ENCODE results near the gene ZNF641.
A peak's percentile ranks its signal among the peaks of the same experiment; 100 is the strongest.
"Not testable (repeated sequence)": the region's sequence is repeated elsewhere in the genome, so short reads cannot be mapped to it uniquely, and the experiment has no call there.

The ZNF641 gene

DNA sequence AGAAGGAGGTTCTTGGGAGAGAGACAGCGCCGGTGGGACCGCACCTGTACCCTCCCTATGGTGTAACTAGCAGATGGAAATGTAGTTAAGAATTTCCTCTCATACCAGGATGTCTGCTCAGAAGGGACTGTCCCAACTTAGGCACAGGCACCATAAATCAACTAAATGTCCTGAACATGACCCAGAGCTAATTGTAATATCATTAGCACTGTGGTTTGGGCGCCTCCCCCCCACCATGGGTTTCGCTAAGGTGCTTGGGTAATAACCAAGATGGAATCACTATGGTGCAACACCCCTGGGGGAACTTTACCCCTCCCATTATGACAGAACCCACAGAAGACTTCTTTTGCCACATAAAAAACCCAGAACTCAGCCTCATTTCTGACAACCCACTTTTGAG, 15.9 kb downstream of the ZNF641 start:
- no peak overlapping the region for H3K9ac ChIP-seq (ENCODE audit: low read depth, low read length)
- H3K4me1 ChIP-seq (ENCODE audit: insufficient read depth, low read length) = no peaks in the 10 kb centered on the region
- no peak overlapping the region for H3K4me3 ChIP-seq (ENCODE audit: low read length)
- H3K27me3 ChIP-seq (ENCODE audit: insufficient read depth, low read length) = no peaks in the 10 kb centered on the region
- H3K9me3 ChIP-seq (ENCODE audit: insufficient read depth, low read depth, low read length) = 0 out of 2 replicates have a peak, but pooled peaks cover 5% of the 10 kb centered on the region
- H3K36me3 ChIP-seq (ENCODE audit: insufficient read depth, low read length) = no peaks in the 10 kb centered on the region
- 86% methylated on average over 5 of the region's 5 CpGs for WGBS
- no peak overlapping the region for H3K27ac ChIP-seq (ENCODE audit: low read depth, low read length)

DNA sequence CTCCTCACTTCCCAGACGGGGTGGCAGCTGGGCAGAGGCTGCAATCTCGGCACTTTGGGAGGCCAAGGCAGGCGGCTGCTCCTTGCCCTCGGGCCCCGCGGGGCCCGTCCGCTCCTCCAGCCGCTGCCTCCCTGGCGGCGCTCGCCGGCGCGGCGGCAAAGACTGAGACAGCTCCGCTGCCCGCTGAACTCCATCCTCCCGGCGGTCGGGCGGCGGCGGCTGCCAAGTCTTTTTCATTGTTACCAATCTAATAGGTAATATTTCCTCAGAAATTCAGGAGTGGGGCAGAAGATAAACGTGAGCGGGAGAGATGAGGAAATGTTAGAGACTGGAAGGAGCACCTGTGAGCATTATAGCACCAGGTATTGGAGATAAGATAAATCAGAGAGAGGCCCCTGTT, 17.0 kb downstream of the ZNF641 start:
- H3K9ac ChIP-seq (ENCODE audit: low read depth, low read length); H3K27me3 ChIP-seq (ENCODE audit: insufficient read depth, low read length); H3K36me3 ChIP-seq (ENCODE audit: insufficient read depth, low read length); H3K4me1 ChIP-seq (ENCODE audit: insufficient read depth, low read length); H3K4me3 ChIP-seq (ENCODE audit: low read length); H3K9me3 ChIP-seq (ENCODE audit: insufficient read depth, low read depth, low read length); H3K27ac ChIP-seq (ENCODE audit: low read depth, low read length): not testable (repeated sequence)
- WGBS = 90% methylated on average over 16 of the region's 26 CpGs

DNA sequence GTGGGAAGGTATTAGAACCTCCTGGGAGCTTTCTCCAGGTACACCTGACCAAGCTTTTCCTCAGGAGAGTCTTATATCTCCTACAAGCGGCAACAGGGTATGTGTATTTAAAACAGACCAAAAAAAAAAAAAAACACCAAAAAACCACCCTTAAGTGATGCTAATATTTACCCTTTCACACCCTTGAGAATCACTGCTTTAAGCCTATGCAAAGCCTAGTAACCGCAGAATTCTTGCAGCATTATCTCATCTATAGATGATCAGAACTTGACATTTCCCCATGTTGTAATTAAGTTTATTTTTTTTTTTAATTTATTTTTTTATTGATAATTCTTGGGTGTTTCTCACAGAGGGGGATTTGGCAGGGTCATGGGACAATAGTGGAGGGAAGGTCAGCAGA, 19.3 kb downstream of the ZNF641 start:
- 67% methylated on average over 2 of the region's 2 CpGs for WGBS

DNA sequence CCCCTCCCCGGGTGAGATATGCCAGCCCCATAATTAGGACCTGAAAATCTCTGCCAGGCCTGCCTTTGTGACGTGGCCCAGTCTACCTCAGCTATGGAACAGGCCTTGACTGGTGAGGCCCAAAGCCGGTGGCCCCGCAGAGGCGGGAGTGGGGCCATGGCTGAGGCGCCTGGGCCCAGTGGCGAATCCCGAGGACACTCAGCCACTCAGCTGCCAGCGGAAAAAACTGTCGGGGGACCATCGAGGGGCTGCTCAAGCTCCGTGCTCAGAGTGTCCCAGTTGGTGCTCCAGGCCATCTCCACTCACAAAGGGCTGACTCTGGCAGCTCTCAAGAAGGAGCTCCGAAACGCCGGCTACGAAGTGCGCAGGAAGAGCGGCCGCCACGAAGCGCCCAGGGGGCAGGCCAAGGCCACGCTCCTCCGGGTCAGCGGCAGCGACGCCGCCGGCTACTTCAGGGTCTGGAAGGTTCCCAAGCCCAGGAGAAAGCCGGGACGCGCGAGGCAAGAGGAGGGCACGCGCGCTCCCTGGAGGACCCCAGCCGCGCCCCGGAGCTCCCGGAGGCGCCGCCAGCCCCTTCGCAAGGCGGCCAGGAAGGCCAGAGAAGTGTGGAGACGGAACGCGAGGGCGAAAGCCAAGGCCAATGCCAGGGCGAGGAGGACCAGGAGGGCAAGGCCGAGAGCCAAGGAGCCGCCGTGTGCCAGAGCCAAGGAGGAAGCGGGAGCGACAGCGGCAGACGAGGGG, 21.4 kb downstream of the ZNF641 start:
- Histone ChIP-seq H3K27me3 (ENCODE audit: insufficient read depth, low read length) (no peaks in the 10 kb centered on the region), H3K9ac (ENCODE audit: low read depth, low read length) (no peak overlapping the region), H3K4me3 (ENCODE audit: low read length) (no peak overlapping the region), H3K27ac (ENCODE audit: low read depth, low read length) (no peak overlapping the region), H3K4me1 (ENCODE audit: insufficient read depth, low read length) (no peaks in the 10 kb centered on the region), H3K36me3 (ENCODE audit: insufficient read depth, low read length) (no peaks in the 10 kb centered on the region), H3K9me3 (ENCODE audit: insufficient read depth, low read depth, low read length) (peaks cover 16% of the 10 kb centered on the region; the same call in 1 of the 2 replicates)
- WGBS = 95% methylated on average over 55 of the region's 55 CpGs

More for the DNA sequence above, 19.3 kb downstream of the ZNF641 start:
- Histone ChIP-seq H3K9ac (ENCODE audit: low read depth, low read length) (no peak overlapping the region), H3K27me3 (ENCODE audit: insufficient read depth, low read length) (no peaks in the 10 kb centered on the region), H3K27ac (ENCODE audit: low read depth, low read length) (no peak overlapping the region), H3K36me3 (ENCODE audit: insufficient read depth, low read length) (no peaks in the 10 kb centered on the region), H3K4me3 (ENCODE audit: low read length) (no peak overlapping the region), H3K9me3 (ENCODE audit: insufficient read depth, low read depth, low read length) (peaks cover 14% of the 10 kb centered on the region; the same call in 1 of the 2 replicates), H3K4me1 (ENCODE audit: insufficient read depth, low read length) (no peaks in the 10 kb centered on the region)

DNA sequence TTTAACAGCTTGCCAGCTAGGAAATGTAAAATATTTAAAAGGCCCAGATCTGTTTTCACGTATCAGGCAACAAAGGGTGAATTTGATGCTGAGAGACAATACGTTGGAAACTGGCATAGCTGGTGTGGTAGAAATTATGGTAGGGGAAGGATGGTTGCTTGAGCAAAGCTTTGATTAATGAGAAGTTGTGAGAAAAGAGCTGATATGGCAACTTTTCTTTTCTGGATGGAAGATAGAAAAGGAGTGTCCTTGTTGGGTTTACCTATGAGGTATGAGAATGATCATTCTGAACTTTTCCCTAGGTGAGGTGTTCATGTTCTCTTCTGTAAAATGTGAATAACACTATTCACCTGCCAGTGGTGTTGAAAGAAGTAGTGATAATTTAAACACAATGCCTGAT, 34.2 kb downstream of the ZNF641 start:
- WGBS = 83% methylated on average over 2 of the region's 2 CpGs

DNA sequence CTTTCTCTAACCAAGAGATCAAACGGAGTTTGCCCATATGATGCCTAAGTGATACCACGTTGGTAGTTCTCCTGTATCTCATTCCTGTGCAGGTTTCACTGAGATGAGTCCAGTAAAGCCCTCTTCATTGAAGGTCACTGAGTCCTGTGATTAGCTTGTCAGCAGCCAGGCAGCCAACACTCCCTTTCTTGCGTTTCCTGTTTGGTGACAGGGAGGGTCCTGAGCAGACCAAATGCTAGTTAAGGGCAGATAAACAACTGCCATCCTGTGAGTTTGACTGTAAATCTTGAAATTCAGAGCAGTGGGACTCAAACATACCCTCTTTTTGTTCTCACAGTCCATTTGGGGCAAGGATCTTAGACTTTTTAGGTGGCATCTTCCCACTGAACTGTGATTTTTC, 39.4 kb downstream of the ZNF641 start:
- Histone ChIP-seq H3K27ac (ENCODE audit: low read depth, low read length) (no peak overlapping the region), H3K27me3 (ENCODE audit: insufficient read depth, low read length) (peaks cover 7% of the 10 kb centered on the region), H3K36me3 (ENCODE audit: insufficient read depth, low read length) (no peaks in the 10 kb centered on the region), H3K4me1 (ENCODE audit: insufficient read depth, low read length) (no peaks in the 10 kb centered on the region), H3K9me3 (ENCODE audit: insufficient read depth, low read depth, low read length) (0 out of 2 replicates have a peak, but pooled peaks cover 5% of the 10 kb centered on the region), H3K4me3 (ENCODE audit: low read length) (no peak overlapping the region), H3K9ac (ENCODE audit: low read depth, low read length) (no peak overlapping the region)
- WGBS = 65% methylated on average over 3 of the region's 3 CpGs

More for the DNA sequence above, 34.2 kb downstream of the ZNF641 start:
- Histone ChIP-seq H3K27me3 (ENCODE audit: insufficient read depth, low read length) (no peaks in the 10 kb centered on the region), H3K9me3 (ENCODE audit: insufficient read depth, low read depth, low read length) (0 out of 2 replicates have a peak, but pooled peaks cover 7% of the 10 kb centered on the region), H3K4me3 (ENCODE audit: low read length) (no peak overlapping the region), H3K27ac (ENCODE audit: low read depth, low read length) (no peak overlapping the region), H3K4me1 (ENCODE audit: insufficient read depth, low read length) (no peaks in the 10 kb centered on the region), H3K9ac (ENCODE audit: low read depth, low read length) (no peak overlapping the region), H3K36me3 (ENCODE audit: insufficient read depth, low read length) (no peaks in the 10 kb centered on the region)

DNA sequence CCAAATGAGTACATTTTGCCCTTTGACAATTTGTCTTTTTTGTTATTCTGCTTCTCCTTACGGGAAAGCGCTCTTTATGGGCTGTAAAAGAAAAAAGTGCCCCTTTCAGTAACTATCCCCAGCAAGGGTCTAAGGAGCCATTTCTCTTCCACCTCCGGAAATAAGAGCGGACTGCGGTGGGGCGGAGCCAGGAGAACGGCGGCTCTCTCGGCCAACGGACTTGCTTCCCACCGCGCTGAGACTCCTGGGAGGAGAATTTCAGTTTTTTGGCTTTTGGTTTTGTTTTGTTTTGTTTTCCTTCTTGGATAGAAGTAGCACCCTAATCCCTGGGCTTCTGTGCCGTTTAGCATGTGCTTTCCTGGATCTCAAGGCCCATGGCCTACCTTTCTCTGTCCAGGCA, 43.5 kb downstream of the ZNF641 start:
- peaks cover 10% of the 10 kb centered on the region for H3K27me3 ChIP-seq (ENCODE audit: insufficient read depth, low read length)
- no peaks in the 10 kb centered on the region for H3K9me3 ChIP-seq (ENCODE audit: insufficient read depth, low read depth, low read length)
- no peak overlapping the region for H3K9ac ChIP-seq (ENCODE audit: low read depth, low read length)
- H3K4me1 ChIP-seq (ENCODE audit: insufficient read depth, low read length) = no peaks in the 10 kb centered on the region
- WGBS = 96% methylated on average over 13 of the region's 13 CpGs
- no peak overlapping the region for H3K27ac ChIP-seq (ENCODE audit: low read depth, low read length)
- no peaks in the 10 kb centered on the region for H3K36me3 ChIP-seq (ENCODE audit: insufficient read depth, low read length)
- H3K4me3 ChIP-seq (ENCODE audit: low read length) = no peak overlapping the region

DNA sequence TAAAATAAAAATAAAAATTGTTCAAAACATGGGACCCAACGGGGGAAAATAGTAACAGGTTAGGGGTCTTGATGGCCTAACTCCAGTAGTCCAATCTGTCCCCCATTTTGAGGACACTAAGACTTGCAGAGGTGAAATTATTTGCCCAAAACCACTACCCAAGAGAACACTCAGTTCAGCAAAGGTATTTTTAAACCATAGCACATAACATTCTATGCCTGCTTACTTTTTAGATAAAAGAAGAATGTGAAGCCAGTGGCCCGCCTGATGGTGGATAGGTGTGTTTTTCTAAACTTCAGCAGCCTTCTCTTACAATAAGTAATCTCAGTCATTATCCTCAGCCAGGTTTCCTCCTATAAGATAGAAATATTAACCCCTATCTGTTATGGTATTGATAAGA, 45.5 kb downstream of the ZNF641 start:
- Histone ChIP-seq H3K27me3 (ENCODE audit: insufficient read depth, low read length) (peaks cover 6% of the 10 kb centered on the region), H3K36me3 (ENCODE audit: insufficient read depth, low read length) (no peaks in the 10 kb centered on the region), H3K9me3 (ENCODE audit: insufficient read depth, low read depth, low read length) (no peaks in the 10 kb centered on the region), H3K4me3 (ENCODE audit: low read length) (no peak overlapping the region), H3K9ac (ENCODE audit: low read depth, low read length) (no peak overlapping the region), H3K4me1 (ENCODE audit: insufficient read depth, low read length) (no peaks in the 10 kb centered on the region), H3K27ac (ENCODE audit: low read depth, low read length) (no peak overlapping the region)
- WGBS = 56% methylated on average over 1 of the region's 2 CpGs

DNA sequence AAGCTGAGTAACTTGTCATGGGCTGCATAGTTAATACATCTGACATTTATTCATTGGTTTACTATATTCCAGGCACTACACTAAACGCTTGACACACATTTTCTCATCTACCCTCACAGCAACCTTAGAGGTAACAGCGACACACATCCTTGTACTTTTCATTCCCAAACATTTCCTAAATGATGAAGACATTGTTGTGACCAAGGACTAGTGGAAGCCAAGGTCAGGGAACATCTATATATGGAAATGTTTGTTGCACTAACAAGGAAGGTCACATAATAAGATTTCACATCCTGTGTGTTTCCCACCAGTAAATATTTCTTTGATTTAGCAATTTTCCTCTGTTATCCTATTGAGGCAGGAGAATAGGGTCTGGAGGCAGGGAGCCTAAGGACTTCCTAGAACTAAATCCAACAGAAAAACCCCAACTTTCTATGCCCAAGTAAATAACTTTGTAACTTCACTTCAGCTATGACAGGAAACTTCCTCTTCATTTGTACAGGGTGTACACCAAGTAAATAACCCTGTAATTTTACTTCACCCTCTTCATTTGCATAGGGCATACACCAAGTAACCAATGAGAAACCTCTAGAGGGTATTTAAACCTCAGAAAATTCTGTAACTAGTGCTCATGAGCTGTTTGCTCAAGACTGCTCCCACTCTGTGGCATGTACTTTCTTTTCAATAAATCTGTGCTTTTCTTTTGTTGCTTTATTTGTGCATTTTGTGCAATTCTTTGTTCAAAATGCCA, 48.4 kb downstream of the ZNF641 start:
- H3K4me3 ChIP-seq (ENCODE audit: low read length) = no peak overlapping the region
- no peaks in the 10 kb centered on the region for H3K36me3 ChIP-seq (ENCODE audit: insufficient read depth, low read length)
- no peaks in the 10 kb centered on the region for H3K4me1 ChIP-seq (ENCODE audit: insufficient read depth, low read length)
- 95% methylated on average over 2 of the region's 2 CpGs for WGBS
- H3K9me3 ChIP-seq (ENCODE audit: insufficient read depth, low read depth, low read length) = no peaks in the 10 kb centered on the region
- no peak overlapping the region for H3K27ac ChIP-seq (ENCODE audit: low read depth, low read length)
- peaks cover 17% of the 10 kb centered on the region for H3K27me3 ChIP-seq (ENCODE audit: insufficient read depth, low read length)
- H3K9ac ChIP-seq (ENCODE audit: low read depth, low read length) = no peak overlapping the region

DNA sequence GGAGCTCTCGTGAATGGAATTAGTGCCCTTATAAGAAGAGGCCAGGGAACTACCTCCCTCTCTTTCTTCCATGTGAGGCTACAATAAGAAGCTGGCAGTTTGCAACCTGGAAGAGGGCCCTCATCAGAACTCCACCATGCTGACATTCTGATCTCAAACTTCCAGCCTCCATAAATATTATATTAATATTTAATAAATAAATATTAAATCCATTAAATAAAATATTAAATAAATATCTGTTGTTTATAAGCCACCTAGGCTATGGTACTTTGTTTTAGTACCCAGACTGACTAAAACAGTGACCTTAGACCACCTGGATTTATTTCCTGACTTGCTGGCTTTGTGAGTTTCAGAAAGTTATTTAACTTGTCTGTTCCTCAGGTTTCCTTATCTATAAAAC, 49.9 kb downstream of the ZNF641 start:
- no peaks in the 10 kb centered on the region for H3K9me3 ChIP-seq (ENCODE audit: insufficient read depth, low read depth, low read length)
- no peaks in the 10 kb centered on the region for H3K36me3 ChIP-seq (ENCODE audit: insufficient read depth, low read length)
- no peaks in the 10 kb centered on the region for H3K4me1 ChIP-seq (ENCODE audit: insufficient read depth, low read length)
- H3K27me3 ChIP-seq (ENCODE audit: insufficient read depth, low read length) = peaks cover 20% of the 10 kb centered on the region
- no peak overlapping the region for H3K9ac ChIP-seq (ENCODE audit: low read depth, low read length)
- no CpG with 5 or more reads among the region's 1 CpG for WGBS
- no peak overlapping the region for H3K4me3 ChIP-seq (ENCODE audit: low read length)
- no peak overlapping the region for H3K27ac ChIP-seq (ENCODE audit: low read depth, low read length)

DNA sequence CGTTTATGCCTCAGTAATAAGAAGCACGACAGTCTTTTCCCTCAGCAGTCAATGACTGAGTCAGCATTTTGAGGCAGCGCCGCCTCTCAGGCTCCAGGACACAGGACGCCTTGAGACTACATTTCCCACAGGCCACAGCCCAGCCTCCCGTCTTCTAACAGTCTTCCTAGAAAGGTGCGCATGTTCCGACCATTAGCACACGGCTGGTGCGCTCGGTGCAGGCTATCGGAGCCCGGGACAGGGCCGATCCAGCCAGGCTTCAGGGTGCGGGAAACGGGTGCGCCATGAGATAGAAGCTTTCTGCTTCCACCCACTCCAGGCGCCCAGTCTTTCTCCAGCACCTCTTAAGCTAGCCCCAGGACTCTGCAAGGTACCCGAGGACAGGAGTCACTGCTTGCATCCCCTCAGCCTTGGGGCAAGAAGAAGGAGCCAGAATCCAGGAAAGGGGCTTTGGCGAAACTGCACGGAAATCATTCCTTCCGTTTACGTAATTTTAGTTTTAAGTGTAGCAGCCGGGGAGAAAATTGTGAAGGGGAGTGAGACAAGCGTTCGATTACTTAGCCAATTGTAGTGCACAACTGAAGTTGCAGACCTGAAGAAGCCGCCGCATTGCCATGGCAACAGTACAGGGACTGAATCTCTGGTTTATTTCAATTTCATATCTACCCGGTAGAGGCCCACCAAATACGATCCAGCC, 54.0 kb downstream of the ZNF641 start:
- Histone ChIP-seq H3K27me3 (ENCODE audit: insufficient read depth, low read length) (peaks cover 36% of the 10 kb centered on the region), H3K9ac (ENCODE audit: low read depth, low read length) (peak overlapping the region; percentile 69), H3K36me3 (ENCODE audit: insufficient read depth, low read length) (no peaks in the 10 kb centered on the region), H3K9me3 (ENCODE audit: insufficient read depth, low read depth, low read length) (no peaks in the 10 kb centered on the region), H3K4me3 (ENCODE audit: low read length) (peak overlapping the region; percentile 63), H3K27ac (ENCODE audit: low read depth, low read length) (no peak overlapping the region), H3K4me1 (ENCODE audit: insufficient read depth, low read length) (no peaks in the 10 kb centered on the region)
- WGBS = 29% methylated on average over 30 of the region's 30 CpGs
